PFSK-1 (cell line): Measurements from ENCODE around the gene USP24.

ENCODE experiments used
- FOXP2 ChIP-seq: optimal IDR thresholded peaks from 2 replicates; pipeline ENCODE3; 2011; ENCODE audit warnings: borderline replicate concordance, control low read depth, inconsistent platforms; ENCODE audit not compliant: insufficient read depth; ENCODE audit errors: extremely low read length, extremely low read depth
- POLR2AphosphoS5 ChIP-seq: IDR thresholded peaks from 2 replicates; pipeline ENCODE4 v1.6.1; 2012; ENCODE audit warnings: low read depth, mild to moderate bottlenecking, control low read depth, low read length, moderate library complexity
- REST ChIP-seq, 2 experiments: IDR thresholded peaks; 2 replicates each; pipeline versions ENCODE4 v1.6.1 to v1.8.0; 2011 to 2012; ENCODE audit warnings: low read depth in 2 of 2, low read length in 2 of 2, control low read depth in 1 of 2, inconsistent platforms in 1 of 2, mild to moderate bottlenecking in 1 of 2, moderate library complexity in 1 of 2; ENCODE audit not compliant: insufficient read depth in 1 of 2
- SIN3A ChIP-seq: IDR thresholded peaks from 2 replicates; pipeline ENCODE4 v1.6.1; 2012; ENCODE audit warnings: mild to moderate bottlenecking, low read length, moderate library complexity, borderline replicate concordance; ENCODE audit not compliant: insufficient read depth
- TAF1 ChIP-seq: IDR thresholded peaks from 2 replicates; pipeline ENCODE4 v1.6.1; 2012; ENCODE audit warnings: low read length, control low read depth, borderline replicate concordance; ENCODE audit not compliant: insufficient read depth

The USP24 gene

DNA sequence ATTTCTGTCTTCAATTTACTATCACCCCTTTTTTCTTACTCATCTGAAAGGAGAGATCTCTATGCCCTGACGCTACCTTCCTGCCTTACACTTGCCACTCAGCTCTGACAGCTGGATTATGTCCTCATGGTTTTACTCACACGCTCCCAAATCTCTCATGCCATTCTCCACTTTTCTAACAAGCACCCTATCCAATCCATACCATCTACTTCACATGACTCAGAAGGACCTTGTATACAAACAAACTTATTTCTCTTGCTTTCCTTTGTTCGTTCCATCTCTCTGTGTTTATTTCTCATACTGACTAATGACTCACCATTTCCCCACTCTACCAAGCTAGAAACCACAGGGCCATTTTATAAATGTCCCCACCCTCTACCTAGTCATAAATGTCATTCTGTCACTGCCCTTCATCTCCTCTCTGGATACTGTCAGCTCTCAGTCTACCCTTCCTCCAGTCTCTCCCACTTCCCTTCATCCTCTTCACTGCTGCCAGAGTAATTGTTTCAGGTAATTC is 87.3 kb downstream of the USP24 start:
- TF ChIP-seq TAF1 (no peak), POLR2AphosphoS5 (no peak), REST (IDR thresholded peaks at IDR 0.05; ENCODE audit: insufficient read depth in 1 of 2, low read depth in 2 of 2, low read length in 2 of 2) (no peak), SIN3A (no peak), FOXP2 (no peak)

GRCh38 chr1:55124470-55124869 is 90.7 kb downstream of the USP24 start:
- TF ChIP-seq TAF1 (no peak), REST (IDR thresholded peaks at IDR 0.05; ENCODE audit: insufficient read depth in 1 of 2, low read depth in 2 of 2, low read length in 2 of 2) (no peak), FOXP2 (no peak), SIN3A (no peak), POLR2AphosphoS5 (no peak)

- no peak for TF ChIP-seq FOXP2
- no peak for TF ChIP-seq TAF1
- no peak for TF ChIP-seq POLR2AphosphoS5
- no peak for TF ChIP-seq REST (IDR thresholded peaks at IDR 0.05; ENCODE audit: insufficient read depth in 1 of 2, low read depth in 2 of 2, low read length in 2 of 2)
These were observed 94.6 kb downstream of the USP24 start for GRCh38 chr1:55120538-55120937.

DNA sequence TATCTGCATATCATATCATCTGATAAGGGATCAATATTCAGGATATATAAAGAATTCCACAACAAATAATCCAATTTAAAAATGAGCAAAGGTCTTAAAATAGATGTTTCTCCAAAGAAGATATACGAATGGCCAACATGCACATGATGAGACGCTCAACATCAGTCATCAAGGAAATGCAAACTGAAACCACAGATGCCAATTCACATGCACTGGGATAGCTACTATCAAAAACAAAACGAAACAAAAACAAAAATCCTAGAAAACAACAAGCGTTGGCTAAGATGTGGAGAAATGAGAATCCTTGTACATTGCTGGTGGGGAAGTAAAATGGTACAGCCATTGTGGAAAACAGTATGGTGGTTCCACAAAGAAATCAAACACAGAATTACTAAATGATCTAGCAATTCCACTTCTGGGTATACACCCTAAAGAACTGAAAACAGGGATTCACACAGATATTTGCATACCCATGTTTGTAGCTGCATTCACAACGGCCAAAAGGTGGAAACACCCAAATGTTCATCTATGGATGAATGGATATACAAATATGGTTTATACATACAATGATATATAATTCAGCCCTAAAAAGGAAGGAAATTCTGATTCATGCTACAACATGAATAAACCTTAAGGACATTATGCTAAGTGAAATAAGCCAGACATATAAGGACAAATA is 96.4 kb downstream of the USP24 start:
- no peak for TF ChIP-seq SIN3A
- TF ChIP-seq REST (IDR thresholded peaks at IDR 0.05; ENCODE audit: insufficient read depth in 1 of 2, low read depth in 2 of 2, low read length in 2 of 2) = no peak
- no peak for TF ChIP-seq FOXP2
- no peak for TF ChIP-seq TAF1
- TF ChIP-seq POLR2AphosphoS5 = no peak

DNA sequence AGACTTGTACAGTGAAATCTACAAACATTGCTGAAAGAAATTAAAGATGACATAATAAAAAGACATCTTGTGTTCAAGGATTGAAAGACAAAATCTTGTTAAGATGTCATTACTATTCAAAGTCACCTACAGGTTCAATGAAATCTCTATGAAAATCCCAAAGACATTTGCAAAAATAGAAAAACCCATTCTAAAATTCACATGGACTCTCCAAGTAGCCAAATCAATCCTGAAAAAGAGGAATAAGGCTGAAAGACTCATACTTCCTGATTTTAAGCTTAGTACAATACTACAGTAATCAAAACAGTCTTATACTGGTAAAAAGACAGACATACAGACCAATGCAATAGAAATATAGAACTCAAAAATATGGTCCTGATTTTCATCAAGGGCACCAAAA is 97.2 kb downstream of the USP24 start:
- TF ChIP-seq POLR2AphosphoS5 = no peak
- TF ChIP-seq TAF1 = no peak
- no peak for TF ChIP-seq SIN3A
- no peak for TF ChIP-seq REST (IDR thresholded peaks at IDR 0.05; ENCODE audit: insufficient read depth in 1 of 2, low read depth in 2 of 2, low read length in 2 of 2)
- TF ChIP-seq FOXP2 = no peak
